ENCODE results near the gene CYBA. TPM values are rescaled to one million over a fixed set of nuclear protein-coding genes. Genes with fewer than 3 reads are reported as not detected.

CYBA gene
- total RNA-seq, 4 donors from 2014 or later, result 17.4 to 72.0 (median 38.3) TPM

- intact Hi-C loops (cut with DNase I; ENCODE audit: low total_unique reads), result no loop called here
- no peak for TF ChIP-seq POLR2A (IDR thresholded peaks at IDR 0.05)
- no peak for TF ChIP-seq CTCF (IDR thresholded peaks at IDR 0.05)
- peaks cover 15 to 30% of the 10 kb centered on the region in 2 donors for H3K27me3 ChIP-seq
- peaks cover 0 to 17% of the 10 kb centered on the region in 2 donors for H3K4me1 ChIP-seq
- no peaks in the 10 kb centered on the region for H3K9me3 ChIP-seq
- H3K4me3 ChIP-seq, result peak within 1 kb of the TSS; percentile 12 to 31
- H3K36me3 ChIP-seq, result no peaks in the 10 kb centered on the region
- no peak within 1 kb of the TSS for H3K27ac ChIP-seq
- DNase-seq, result peak in 1 of 2 donors; percentile 58
Measured at GRCh38 chr16:88686439-88687253, 35.8 kb upstream of the CYBA start, which contains the start of gene SNAI3. SNAI3 (minus strand) TSS chr16:88686507; CDS start chr16:88686406, 101 bp downstream.

- Histone ChIP-seq H3K36me3 (no peaks in the 10 kb centered on the region), H3K9me3 (no peaks in the 10 kb centered on the region), H3K27ac (no peak overlapping the region), H3K27me3 (peaks cover 15 to 35% of the 10 kb centered on the region in 2 donors), H3K4me1 (peaks cover 0 to 17% of the 10 kb centered on the region in 2 donors), H3K4me3 (peak overlapping the region; percentile 12 to 31)
- DNase-seq, result no peak
- TF ChIP-seq CTCF (IDR thresholded peaks at IDR 0.05) (no peak), POLR2A (IDR thresholded peaks at IDR 0.05) (no peak)
- intact Hi-C loops (cut with DNase I; ENCODE audit: low total_unique reads), result no loop called here
Measured at GRCh38 chr16:88686062-88686438, 35.2 kb upstream of the CYBA start.

DNA sequence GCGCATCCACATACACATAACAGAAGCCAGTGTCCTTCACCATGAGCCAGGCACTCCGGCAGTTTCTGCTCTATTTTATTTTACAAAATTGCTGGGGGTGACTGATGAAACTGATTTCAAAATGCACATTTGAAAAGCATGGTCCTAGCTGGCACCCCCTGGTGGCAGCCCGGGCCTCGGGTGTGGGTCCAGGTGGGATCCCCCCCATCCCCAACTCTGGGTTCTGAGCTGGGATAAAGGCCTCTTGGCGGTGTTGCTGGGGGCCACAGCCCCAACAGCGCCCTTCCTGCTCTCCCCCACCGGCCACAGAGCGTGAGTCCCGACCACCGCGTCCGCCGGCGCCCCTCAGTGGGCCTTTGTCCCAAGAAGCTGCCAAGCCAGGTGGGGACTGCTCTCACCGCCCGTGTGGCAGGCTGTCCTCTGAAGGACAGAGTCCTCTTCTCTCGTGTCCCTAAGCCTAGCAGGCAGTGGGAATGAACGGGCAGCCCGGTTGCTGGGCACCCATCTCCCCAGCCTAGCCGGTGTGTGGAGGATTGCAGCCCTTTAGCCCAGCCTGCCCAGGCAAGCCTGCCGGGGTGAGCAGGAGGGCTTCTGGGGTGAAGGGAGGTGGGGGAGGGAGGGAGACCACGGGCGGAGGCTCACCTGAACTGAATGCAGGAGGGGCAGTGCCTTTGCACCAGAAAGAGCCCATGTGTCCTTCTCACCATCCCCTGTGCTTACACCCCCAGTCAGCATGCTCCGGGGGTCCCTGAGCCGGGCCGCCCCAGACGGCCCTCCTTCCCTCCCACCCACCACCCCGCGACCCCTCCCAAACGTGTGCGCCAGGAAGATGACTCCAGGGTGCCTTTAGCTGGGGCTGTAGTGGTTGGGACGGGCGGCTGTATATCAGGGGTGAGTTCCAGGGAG, 34.6 kb upstream of the CYBA start:
- H3K27me3 ChIP-seq, result peaks cover 15 to 36% of the 10 kb centered on the region in 2 donors
- TF ChIP-seq CTCF (IDR thresholded peaks at IDR 0.05) (peak in 1 of 4 experiments; percentile 29), POLR2A (IDR thresholded peaks at IDR 0.05) (no peak)
- no peak for DNase-seq
- H3K27ac ChIP-seq, result no peak overlapping the region
- intact Hi-C loops (cut with DNase I; ENCODE audit: low total_unique reads), result no loop called here
- H3K36me3 ChIP-seq, result no peaks in the 10 kb centered on the region
- peaks cover 0 to 17% of the 10 kb centered on the region in 2 donors for H3K4me1 ChIP-seq
- H3K9me3 ChIP-seq, result no peaks in the 10 kb centered on the region
- peak overlapping the region in 1 of 2 donors; percentile 12 for H3K4me3 ChIP-seq

DNA sequence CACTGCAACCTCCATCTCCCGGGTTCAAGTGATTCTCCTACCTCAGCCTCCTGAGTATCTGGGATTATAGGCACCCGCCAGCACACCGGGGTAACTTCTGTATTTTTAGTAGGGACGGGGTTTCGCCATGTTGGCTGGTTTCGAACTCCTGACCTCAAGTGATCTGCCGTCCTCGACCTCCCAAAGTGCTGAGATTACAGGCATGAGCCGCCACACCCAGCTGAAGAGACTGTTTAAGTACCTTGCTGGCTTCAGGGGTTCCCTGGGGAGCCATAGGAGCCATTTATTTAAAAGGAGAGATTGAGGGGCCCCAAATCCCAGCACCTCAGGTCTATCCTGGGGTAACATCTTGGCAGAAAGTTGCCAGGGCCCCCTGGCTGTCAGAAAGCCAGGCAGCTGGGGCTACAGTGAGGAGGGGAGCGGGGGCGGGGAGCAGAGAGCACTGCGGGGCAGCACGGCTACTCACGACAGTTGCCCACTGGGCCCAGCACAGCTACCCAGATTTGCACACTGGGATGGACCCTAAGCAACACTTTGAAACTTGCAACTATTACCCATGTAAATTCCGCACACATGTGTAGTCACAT, 33.8 kb upstream of the CYBA start:
- Histone ChIP-seq H3K9me3 (no peaks in the 10 kb centered on the region), H3K4me3 (no peak overlapping the region), H3K4me1 (peaks cover 0 to 17% of the 10 kb centered on the region in 2 donors), H3K27ac (no peak overlapping the region), H3K27me3 (peaks cover 15 to 36% of the 10 kb centered on the region in 2 donors), H3K36me3 (no peaks in the 10 kb centered on the region)
- intact Hi-C loops (cut with DNase I; ENCODE audit: low total_unique reads), result no loop called here
- no peak for DNase-seq
- TF ChIP-seq CTCF (IDR thresholded peaks at IDR 0.05), result no peak
- no peak for TF ChIP-seq POLR2A (IDR thresholded peaks at IDR 0.05)

All from uterus (tissue), 4 donors.